ENCODE data around the gene MRTFA. TPM values are rescaled to one million over a fixed set of nuclear protein-coding genes. Genes with fewer than 3 reads are reported as not detected.

MRTFA gene
- total and polyA plus RNA-seq, 2 of the 13 experiments (the other 11 are each of a cell fraction or from before 2014, with no cell fraction given), result 2.4 to 8.2 TPM

GRCh38 chr22:40423310-40423688 lies 213.2 kb downstream of the MRTFA start:
- peaks cover 48 to 90% of the 10 kb centered on the region in 2 experiments; a peak in 4 of 5 replicates for H3K36me3 ChIP-seq (replicated peaks in 1 of 2; ENCODE audit: control insufficient read depth in 1 of 2, insufficient read depth in 2 of 2, low read length in 2 of 2)
- no peaks in the 10 kb centered on the region for H3K27me3 ChIP-seq (ENCODE audit: control insufficient read depth in 1 of 2, insufficient read depth in 2 of 2, low read length in 2 of 2)
- in situ Hi-C loops (cut with HindIII; ENCODE audit: extremely low pct_ligation_motif_present, low pct_unique_long_range_greater_than_20kb), result no loop called here

GRCh38 chr22:40422558-40423309 lies 213.8 kb downstream of the MRTFA start:
- intact Hi-C loops (cut with micrococcal nuclease; ENCODE audit: unreplicated experiment) (no loop called here), in situ Hi-C loops (cut with HindIII; ENCODE audit: extremely low pct_ligation_motif_present, low pct_unique_long_range_greater_than_20kb) (no loop called here)
- no peak for TF ChIP-seq ZFP1 (CRISPR knock-in tag; IDR thresholded peaks at IDR 0.05)
- no peak for TF ChIP-seq THAP9 (CRISPR knock-in tag; IDR thresholded peaks at IDR 0.05; ENCODE audit: borderline replicate concordance)
- no peak for TF ChIP-seq ZNF724P (CRISPR knock-in tag; IDR thresholded peaks at IDR 0.05; ENCODE audit: borderline replicate concordance)
- TF ChIP-seq ZNF468 (CRISPR knock-in tag; IDR thresholded peaks at IDR 0.05), result no peak
- ChIA-PET POLR2A (no interaction called here), CTCF (ENCODE audit: low intra/inter-chr PET ratio, low total read pairs) (no interaction called here)
- Histone ChIP-seq H3K27me3 (ENCODE audit: control insufficient read depth in 1 of 2, insufficient read depth in 2 of 2, low read length in 2 of 2) (no peaks in the 10 kb centered on the region), H3K9me3 (ENCODE audit: low read length) (no peaks in the 10 kb centered on the region), H3K9ac (ENCODE audit: insufficient read depth, low read depth, low read length) (no peak overlapping the region), H3K4me1 (ENCODE audit: insufficient read depth, low read length) (no peaks in the 10 kb centered on the region), H3K79me2 (ENCODE audit: insufficient read depth, low read length) (no peaks in the 10 kb centered on the region), H3K4me2 (ENCODE audit: low read depth, low read length) (no peak overlapping the region), H3K4me3 (replicated peaks in 1 of 3; ENCODE audit: insufficient read depth in 1 of 3, low read depth in 2 of 3, low read length in 3 of 3) (no peak overlapping the region), H2AFZ (ENCODE audit: low read length) (no peak overlapping the region), H3K27ac (ENCODE audit: extremely low read length, insufficient read depth, low read length) (no peak overlapping the region), H3K36me3 (replicated peaks in 1 of 2; ENCODE audit: control insufficient read depth in 1 of 2, insufficient read depth in 2 of 2, low read length in 2 of 2) (peaks cover 43 to 90% of the 10 kb centered on the region in 2 experiments; a peak in 4 of 5 replicates), H4K20me1 (ENCODE audit: insufficient read depth, low read length) (no peaks in the 10 kb centered on the region)
- FAIRE-seq, result no peak
- ATAC-seq, result no peak
- no TSS peak for BruUV-seq (replicated peaks)
- WGBS (ENCODE audit: low lambda C conversion rate), result 99% methylated on average over 8 of the region's 9 CpGs
- no peak for DNase-seq (ENCODE audit: low spot score)

More at GRCh38 chr22:40423310-40423688, 213.2 kb downstream of the MRTFA start:
- H3K4me2 ChIP-seq (ENCODE audit: low read depth, low read length), result no peak overlapping the region
- intact Hi-C loops (cut with micrococcal nuclease; ENCODE audit: unreplicated experiment), result no loop called here
- FAIRE-seq (no peak), ATAC-seq (no peak), DNase-seq (ENCODE audit: low spot score) (no peak)
- H3K9me3 ChIP-seq (ENCODE audit: low read length), result no peaks in the 10 kb centered on the region
- TF ChIP-seq SRSF4 (IDR thresholded peaks at IDR 0.05; ENCODE audit: low read depth, low read length, poor library complexity, severe bottlenecking) (no peak), ZNF569 (CRISPR knock-in tag; IDR thresholded peaks at IDR 0.05; ENCODE audit: borderline replicate concordance) (no peak)
- ChIA-PET CTCF (ENCODE audit: low intra/inter-chr PET ratio, low total read pairs) (no interaction called here), POLR2A (no interaction called here)
- 92% methylated on average over 5 of the region's 5 CpGs for WGBS (ENCODE audit: low lambda C conversion rate)
- no TSS peak for BruUV-seq (replicated peaks)
- H4K20me1 ChIP-seq (ENCODE audit: insufficient read depth, low read length), result no peaks in the 10 kb centered on the region
- no peak overlapping the region for H3K4me3 ChIP-seq (replicated peaks in 1 of 3; ENCODE audit: insufficient read depth in 1 of 3, low read depth in 2 of 3, low read length in 3 of 3)
- no peak overlapping the region for H2AFZ ChIP-seq (ENCODE audit: low read length)
- no peaks in the 10 kb centered on the region for H3K79me2 ChIP-seq (ENCODE audit: insufficient read depth, low read length)
- no peak overlapping the region for H3K9ac ChIP-seq (ENCODE audit: insufficient read depth, low read depth, low read length)
- H3K4me1 ChIP-seq (ENCODE audit: insufficient read depth, low read length), result peaks cover under 1% of the 10 kb centered on the region; the same call in 1 of the 2 replicates
- H3K27ac ChIP-seq (ENCODE audit: extremely low read length, insufficient read depth, low read length), result no peak overlapping the region

All from HepG2 (cell line).